ENCODE measurements around the gene CAMP. TPM values are rescaled to one million over a fixed set of nuclear protein-coding genes. Genes with fewer than 3 reads are reported as not detected.
"Not testable (repeated sequence)": the region's sequence is repeated elsewhere in the genome, so short reads cannot be mapped to it uniquely, and the experiment has no call there.

CAMP gene
- total RNA-seq, 1 experiment from 2014 or later = not detected

DNA sequence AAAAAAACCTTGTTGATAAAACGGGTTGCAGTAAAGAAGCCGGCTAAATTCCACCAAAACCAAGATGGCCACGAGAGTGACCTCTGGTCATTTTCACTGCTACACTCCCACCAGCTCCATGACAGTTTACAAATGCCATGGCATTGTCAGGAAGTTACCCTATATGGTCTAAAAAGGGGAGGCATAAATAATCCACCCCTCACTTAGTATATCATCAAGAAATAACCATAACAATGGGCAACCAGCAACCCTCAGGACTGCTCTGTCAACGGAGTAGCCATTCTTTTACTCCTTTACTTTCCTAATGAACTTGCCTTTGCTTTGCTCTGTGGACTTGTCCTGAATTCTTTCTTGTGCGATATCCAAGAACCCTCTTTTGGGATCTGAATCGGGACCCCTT lies 20.7 kb upstream of the CAMP start:
- ChIA-PET CTCF (no interaction called here), POLR2A (ENCODE audit: low non-redundant PET) (no interaction called here)
- Histone ChIP-seq H3K4me3 (ENCODE audit: low read depth, low read length, poor library complexity, severe bottlenecking) (no peak overlapping the region), H3K27ac (ENCODE audit: low read depth, low read length, poor library complexity, severe bottlenecking) (no peak overlapping the region), H3K9me3 (ENCODE audit: low read depth, low read length, poor library complexity, severe bottlenecking) (no peaks in the 10 kb centered on the region), H3K27me3 (replicated peaks; ENCODE audit: insufficient read depth, low read depth, low read length, poor library complexity) (no peaks in the 10 kb centered on the region), H3K36me3 (ENCODE audit: insufficient read depth, low read length, poor library complexity, severe bottlenecking) (no peaks in the 10 kb centered on the region), H3K4me1 (ENCODE audit: insufficient read depth, low read length, poor library complexity, severe bottlenecking) (no peaks in the 10 kb centered on the region)
- intact Hi-C loops (cut with micrococcal nuclease; ENCODE audit: unreplicated experiment) = no loop called here
- TF ChIP-seq EZH2 (IDR thresholded peaks at IDR 0.05; ENCODE audit: borderline replicate concordance, low read depth, low read length, poor library complexity, severe bottlenecking) = no peak
- TF ChIP-seq, protein P1, sequence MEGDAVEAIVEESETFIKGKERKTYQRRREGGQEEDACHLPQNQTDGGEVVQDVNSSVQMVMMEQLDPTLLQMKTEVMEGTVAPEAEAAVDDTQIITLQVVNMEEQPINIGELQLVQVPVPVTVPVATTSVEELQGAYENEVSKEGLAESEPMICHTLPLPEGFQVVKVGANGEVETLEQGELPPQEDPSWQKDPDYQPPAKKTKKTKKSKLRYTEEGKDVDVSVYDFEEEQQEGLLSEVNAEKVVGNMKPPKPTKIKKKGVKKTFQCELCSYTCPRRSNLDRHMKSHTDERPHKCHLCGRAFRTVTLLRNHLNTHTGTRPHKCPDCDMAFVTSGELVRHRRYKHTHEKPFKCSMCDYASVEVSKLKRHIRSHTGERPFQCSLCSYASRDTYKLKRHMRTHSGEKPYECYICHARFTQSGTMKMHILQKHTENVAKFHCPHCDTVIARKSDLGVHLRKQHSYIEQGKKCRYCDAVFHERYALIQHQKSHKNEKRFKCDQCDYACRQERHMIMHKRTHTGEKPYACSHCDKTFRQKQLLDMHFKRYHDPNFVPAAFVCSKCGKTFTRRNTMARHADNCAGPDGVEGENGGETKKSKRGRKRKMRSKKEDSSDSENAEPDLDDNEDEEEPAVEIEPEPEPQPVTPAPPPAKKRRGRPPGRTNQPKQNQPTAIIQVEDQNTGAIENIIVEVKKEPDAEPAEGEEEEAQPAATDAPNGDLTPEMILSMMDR (conservative IDR thresholded peaks at IDR 0.05; ENCODE audit: low read depth, low read length) = no peak
- no peak for DNase-seq (ENCODE audit: low spot score)
- no TSS peak for BruUV-seq (replicated peaks)

DNA sequence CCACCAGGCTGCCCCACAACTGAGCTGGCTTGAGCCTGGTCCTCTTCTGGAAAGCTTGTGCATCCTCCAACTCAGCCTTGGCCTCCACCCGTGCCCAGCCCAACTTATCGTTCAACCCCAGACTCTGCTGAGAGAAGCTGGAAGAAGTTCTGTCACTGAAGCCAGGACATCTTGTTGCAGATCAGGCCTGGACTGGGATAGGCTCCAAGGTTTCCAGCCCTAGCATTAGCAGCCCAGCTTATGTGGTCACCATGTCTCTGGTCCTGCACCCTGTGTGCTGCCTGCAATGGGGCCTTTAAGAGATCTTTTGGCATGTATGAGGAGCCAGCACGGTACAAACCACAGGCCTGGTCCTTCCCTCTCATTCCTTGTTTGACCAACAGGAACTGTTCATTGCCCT lies 15.2 kb upstream of the CAMP start:
- DNase-seq (ENCODE audit: low spot score) = no peak
- intact Hi-C loops (cut with micrococcal nuclease; ENCODE audit: unreplicated experiment) = no loop called here
- Histone ChIP-seq H3K4me3 (ENCODE audit: low read depth, low read length, poor library complexity, severe bottlenecking) (no peak overlapping the region), H3K27ac (ENCODE audit: low read depth, low read length, poor library complexity, severe bottlenecking) (no peak overlapping the region), H3K9me3 (ENCODE audit: low read depth, low read length, poor library complexity, severe bottlenecking) (no peaks in the 10 kb centered on the region), H3K27me3 (replicated peaks; ENCODE audit: insufficient read depth, low read depth, low read length, poor library complexity) (no peaks in the 10 kb centered on the region), H3K4me1 (ENCODE audit: insufficient read depth, low read length, poor library complexity, severe bottlenecking) (no peaks in the 10 kb centered on the region), H3K36me3 (ENCODE audit: insufficient read depth, low read length, poor library complexity, severe bottlenecking) (no peaks in the 10 kb centered on the region)
- POLR2A ChIA-PET (ENCODE audit: low non-redundant PET) = no interaction called here
- BruUV-seq (replicated peaks) = no TSS peak
- CTCF ChIA-PET = no interaction called here
- TF ChIP-seq, protein P1 (conservative IDR thresholded peaks at IDR 0.05; ENCODE audit: low read depth, low read length) = no peak
- TF ChIP-seq EZH2 (IDR thresholded peaks at IDR 0.05; ENCODE audit: borderline replicate concordance, low read depth, low read length, poor library complexity, severe bottlenecking) = no peak

DNA sequence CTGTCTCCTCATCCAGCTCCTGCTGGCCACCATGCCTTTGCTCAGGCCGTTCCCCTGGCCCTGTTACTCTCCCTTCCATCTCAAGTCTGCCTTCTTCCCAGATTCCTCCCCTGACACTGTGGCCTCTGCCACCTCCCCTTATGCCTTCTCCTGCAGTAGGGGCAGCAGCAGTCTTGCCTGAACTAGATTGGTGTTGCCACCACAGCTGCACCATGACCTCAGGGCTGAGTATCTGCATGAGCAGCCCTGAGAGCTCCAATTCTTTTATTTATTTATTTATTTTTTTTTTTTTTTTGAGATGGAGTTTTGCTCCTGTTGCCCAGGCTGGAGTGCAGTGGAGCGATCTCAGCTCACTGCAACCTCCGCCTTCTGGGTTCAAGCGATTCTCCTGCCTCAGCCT lies 13.8 kb upstream of the CAMP start:
- Histone ChIP-seq H3K27ac (ENCODE audit: low read depth, low read length, poor library complexity, severe bottlenecking) (no peak overlapping the region), H3K36me3 (ENCODE audit: insufficient read depth, low read length, poor library complexity, severe bottlenecking) (no peaks in the 10 kb centered on the region), H3K4me3 (ENCODE audit: low read depth, low read length, poor library complexity, severe bottlenecking) (no peak overlapping the region), H3K4me1 (ENCODE audit: insufficient read depth, low read length, poor library complexity, severe bottlenecking) (no peaks in the 10 kb centered on the region), H3K27me3 (replicated peaks; ENCODE audit: insufficient read depth, low read depth, low read length, poor library complexity) (no peaks in the 10 kb centered on the region), H3K9me3 (ENCODE audit: low read depth, low read length, poor library complexity, severe bottlenecking) (no peaks in the 10 kb centered on the region)
- ChIA-PET POLR2A (ENCODE audit: low non-redundant PET) (no interaction called here), CTCF (no interaction called here)
- no TSS peak for BruUV-seq (replicated peaks)
- intact Hi-C loops (cut with micrococcal nuclease; ENCODE audit: unreplicated experiment) = no loop called here
- no peak for TF ChIP-seq EZH2 (IDR thresholded peaks at IDR 0.05; ENCODE audit: borderline replicate concordance, low read depth, low read length, poor library complexity, severe bottlenecking)
- TF ChIP-seq, protein P1 (conservative IDR thresholded peaks at IDR 0.05; ENCODE audit: low read depth, low read length) = no peak
- DNase-seq (ENCODE audit: low spot score) = no peak

DNA sequence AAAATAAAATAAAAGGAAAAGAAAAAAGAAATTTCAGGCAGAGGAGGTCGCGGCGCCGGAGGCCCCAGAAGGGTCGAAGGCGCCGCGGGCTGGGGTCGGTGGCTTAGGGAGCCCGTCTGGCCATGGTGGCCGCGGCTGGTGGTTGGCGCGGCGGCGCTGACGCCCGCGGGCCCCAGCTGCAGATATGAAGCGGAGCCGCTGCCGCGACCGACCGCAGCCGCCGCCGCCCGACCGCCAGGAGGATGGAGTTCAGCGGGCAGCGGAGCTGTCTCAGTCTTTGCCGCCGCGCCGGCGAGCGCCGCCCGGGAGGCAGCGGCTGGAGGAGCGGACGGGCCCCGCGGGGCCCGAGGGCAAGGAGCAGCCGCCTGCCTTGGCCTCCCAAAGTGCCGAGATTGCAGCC lies 12.8 kb upstream of the CAMP start:
- H3K4me3 ChIP-seq (ENCODE audit: low read depth, low read length, poor library complexity, severe bottlenecking); H3K36me3 ChIP-seq (ENCODE audit: insufficient read depth, low read length, poor library complexity, severe bottlenecking); DNase-seq (ENCODE audit: low spot score); intact Hi-C loops (cut with micrococcal nuclease; ENCODE audit: unreplicated experiment); POLR2A ChIA-PET (ENCODE audit: low non-redundant PET); H3K4me1 ChIP-seq (ENCODE audit: insufficient read depth, low read length, poor library complexity, severe bottlenecking); BruUV-seq (replicated peaks); H3K27me3 ChIP-seq (replicated peaks; ENCODE audit: insufficient read depth, low read depth, low read length, poor library complexity); CTCF ChIA-PET; H3K9me3 ChIP-seq (ENCODE audit: low read depth, low read length, poor library complexity, severe bottlenecking); H3K27ac ChIP-seq (ENCODE audit: low read depth, low read length, poor library complexity, severe bottlenecking): not testable (repeated sequence)

DNA sequence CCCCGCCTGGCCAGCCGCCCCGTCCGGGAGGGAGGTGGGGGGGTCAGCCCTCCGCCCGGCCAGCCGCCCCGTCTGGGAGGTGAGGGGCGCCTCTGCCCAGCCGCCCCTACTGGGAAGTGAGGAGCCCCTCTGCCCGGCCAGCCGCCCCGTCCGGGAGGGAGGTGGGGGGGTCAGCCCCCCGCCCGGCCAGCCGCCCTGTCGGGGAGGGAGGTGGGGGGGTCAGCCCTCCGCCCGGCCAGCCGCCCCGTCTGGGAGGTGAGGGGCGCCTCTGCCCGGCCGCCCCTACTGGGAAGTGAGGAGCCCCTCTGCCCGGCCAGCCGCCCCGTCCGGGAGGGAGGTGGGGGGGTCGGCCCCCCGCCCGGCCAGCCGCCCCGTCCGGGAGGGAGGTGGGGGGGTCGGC lies 11.5 kb upstream of the CAMP start:
- H3K36me3 ChIP-seq (ENCODE audit: insufficient read depth, low read length, poor library complexity, severe bottlenecking); H3K27ac ChIP-seq (ENCODE audit: low read depth, low read length, poor library complexity, severe bottlenecking); H3K4me3 ChIP-seq (ENCODE audit: low read depth, low read length, poor library complexity, severe bottlenecking); CTCF ChIA-PET; H3K4me1 ChIP-seq (ENCODE audit: insufficient read depth, low read length, poor library complexity, severe bottlenecking); POLR2A ChIA-PET (ENCODE audit: low non-redundant PET); H3K27me3 ChIP-seq (replicated peaks; ENCODE audit: insufficient read depth, low read depth, low read length, poor library complexity); DNase-seq (ENCODE audit: low spot score); H3K9me3 ChIP-seq (ENCODE audit: low read depth, low read length, poor library complexity, severe bottlenecking); BruUV-seq (replicated peaks); intact Hi-C loops (cut with micrococcal nuclease; ENCODE audit: unreplicated experiment): not testable (repeated sequence)
